ENCODE measurements around the gene SLC27A2.
"Not testable (repeated sequence)": the region's sequence is repeated elsewhere in the genome, so short reads cannot be mapped to it uniquely, and the experiment has no call there.

The SLC27A2 gene

GRCh38 chr15:50186090-50186489, 4.1 kb downstream of the SLC27A2 start:
- no peak overlapping the region for H3K9ac ChIP-seq
- no peak overlapping the region for H3K4me2 ChIP-seq
- no peak for TF ChIP-seq CTCF (conservative IDR thresholded peaks at IDR 0.05; ENCODE audit: low read depth, low read length)
- no peak overlapping the region for H3K4me3 ChIP-seq (IDR thresholded peaks at IDR 0.05; ENCODE audit: insufficient read depth, low read depth, low read length)
- no peaks in the 10 kb centered on the region for H3K36me3 ChIP-seq (ENCODE audit: insufficient read depth)
- no peaks in the 10 kb centered on the region for H3K27me3 ChIP-seq (ENCODE audit: insufficient read depth, low read depth)
- H4K20me1 ChIP-seq (ENCODE audit: insufficient read depth): no peaks in the 10 kb centered on the region
- H3K4me1 ChIP-seq (ENCODE audit: low read depth, poor library complexity, severe bottlenecking): no peaks in the 10 kb centered on the region
- H2AFZ ChIP-seq (ENCODE audit: low read depth): no peak overlapping the region
- H3K79me2 ChIP-seq (ENCODE audit: insufficient read depth, low read depth): no peaks in the 10 kb centered on the region
- no peak overlapping the region for H3K27ac ChIP-seq

GRCh38 chr15:50186752-50187151, 4.8 kb downstream of the SLC27A2 start:
- no peaks in the 10 kb centered on the region for H3K79me2 ChIP-seq (ENCODE audit: insufficient read depth, low read depth)
- no peak overlapping the region for H3K4me2 ChIP-seq
- no peak overlapping the region for H2AFZ ChIP-seq (ENCODE audit: low read depth)
- H3K27me3 ChIP-seq (ENCODE audit: insufficient read depth, low read depth): no peaks in the 10 kb centered on the region
- H3K4me1 ChIP-seq (ENCODE audit: low read depth, poor library complexity, severe bottlenecking): no peaks in the 10 kb centered on the region
- TF ChIP-seq CTCF (conservative IDR thresholded peaks at IDR 0.05; ENCODE audit: low read depth, low read length): no peak
- no peaks in the 10 kb centered on the region for H4K20me1 ChIP-seq (ENCODE audit: insufficient read depth)
- no peaks in the 10 kb centered on the region for H3K36me3 ChIP-seq (ENCODE audit: insufficient read depth)
- no peak overlapping the region for H3K9ac ChIP-seq
- no peak overlapping the region for H3K4me3 ChIP-seq (IDR thresholded peaks at IDR 0.05; ENCODE audit: insufficient read depth, low read depth, low read length)
- H3K27ac ChIP-seq: no peak overlapping the region

- Histone ChIP-seq H4K20me1 (ENCODE audit: insufficient read depth) (no peaks in the 10 kb centered on the region), H3K4me3 (IDR thresholded peaks at IDR 0.05; ENCODE audit: insufficient read depth, low read depth, low read length) (no peak overlapping the region), H3K36me3 (ENCODE audit: insufficient read depth) (no peaks in the 10 kb centered on the region), H3K79me2 (ENCODE audit: insufficient read depth, low read depth) (no peaks in the 10 kb centered on the region), H3K9ac (no peak overlapping the region), H2AFZ (ENCODE audit: low read depth) (no peak overlapping the region), H3K27me3 (ENCODE audit: insufficient read depth, low read depth) (no peaks in the 10 kb centered on the region), H3K4me1 (ENCODE audit: low read depth, poor library complexity, severe bottlenecking) (no peaks in the 10 kb centered on the region), H3K4me2 (no peak overlapping the region), H3K27ac (no peak overlapping the region)
- no peak for TF ChIP-seq CTCF (conservative IDR thresholded peaks at IDR 0.05; ENCODE audit: low read depth, low read length)
These were observed 5.5 kb downstream of the SLC27A2 start for GRCh38 chr15:50187525-50187924.

GRCh38 chr15:50187997-50188396, 6.0 kb downstream of the SLC27A2 start:
- Histone ChIP-seq H3K4me1 (ENCODE audit: low read depth, poor library complexity, severe bottlenecking) (no peaks in the 10 kb centered on the region), H3K27me3 (ENCODE audit: insufficient read depth, low read depth) (no peaks in the 10 kb centered on the region), H4K20me1 (ENCODE audit: insufficient read depth) (no peaks in the 10 kb centered on the region), H3K9ac (no peak overlapping the region), H3K4me2 (no peak overlapping the region), H3K79me2 (ENCODE audit: insufficient read depth, low read depth) (no peaks in the 10 kb centered on the region), H3K36me3 (ENCODE audit: insufficient read depth) (no peaks in the 10 kb centered on the region), H3K27ac (no peak overlapping the region), H2AFZ (ENCODE audit: low read depth) (no peak overlapping the region), H3K4me3 (IDR thresholded peaks at IDR 0.05; ENCODE audit: insufficient read depth, low read depth, low read length) (no peak overlapping the region)
- TF ChIP-seq CTCF (conservative IDR thresholded peaks at IDR 0.05; ENCODE audit: low read depth, low read length): no peak

- not testable (repeated sequence) for H2AFZ ChIP-seq (ENCODE audit: low read depth); H3K4me3 ChIP-seq (IDR thresholded peaks at IDR 0.05; ENCODE audit: insufficient read depth, low read depth, low read length); H3K36me3 ChIP-seq (ENCODE audit: insufficient read depth); H3K4me2 ChIP-seq; H3K79me2 ChIP-seq (ENCODE audit: insufficient read depth, low read depth); H3K4me1 ChIP-seq (ENCODE audit: low read depth, poor library complexity, severe bottlenecking); H3K27ac ChIP-seq; H3K27me3 ChIP-seq (ENCODE audit: insufficient read depth, low read depth); H3K9ac ChIP-seq; H4K20me1 ChIP-seq (ENCODE audit: insufficient read depth)
These were observed 6.8 kb downstream of the SLC27A2 start for GRCh38 chr15:50188793-50189192.

All from KMS-11 (cell line).